Peyer's patch (tissue), 4 donors: ENCODE measurements around the gene RAB6A.

Source experiments
- POLR2A ChIP-seq, 2 donors: fragments of 450-650 bp; IDR thresholded peaks; one replicate each; pipeline ENCODE4 v1.5.1; 2017; ENCODE audit warnings: antibody characterized with exemption in 2 of 2, mild to moderate bottlenecking in 2 of 2, moderate library complexity in 2 of 2
- TF ChIP-seq, protein P1 (sequence below), 6 experiments: fragments of 450-650 bp in 4 of 6; fragments of 200-600 bp in 2 of 6; sonication (generic) in 1 of 6; IDR thresholded peaks; one replicate each; pipeline ENCODE4 v1.5.1; 2017 to 2019; ENCODE audit warnings: antibody characterized with exemption in 6 of 6, mild to moderate bottlenecking in 3 of 6, moderate library complexity in 1 of 6

- TF ChIP-seq, protein P1, sequence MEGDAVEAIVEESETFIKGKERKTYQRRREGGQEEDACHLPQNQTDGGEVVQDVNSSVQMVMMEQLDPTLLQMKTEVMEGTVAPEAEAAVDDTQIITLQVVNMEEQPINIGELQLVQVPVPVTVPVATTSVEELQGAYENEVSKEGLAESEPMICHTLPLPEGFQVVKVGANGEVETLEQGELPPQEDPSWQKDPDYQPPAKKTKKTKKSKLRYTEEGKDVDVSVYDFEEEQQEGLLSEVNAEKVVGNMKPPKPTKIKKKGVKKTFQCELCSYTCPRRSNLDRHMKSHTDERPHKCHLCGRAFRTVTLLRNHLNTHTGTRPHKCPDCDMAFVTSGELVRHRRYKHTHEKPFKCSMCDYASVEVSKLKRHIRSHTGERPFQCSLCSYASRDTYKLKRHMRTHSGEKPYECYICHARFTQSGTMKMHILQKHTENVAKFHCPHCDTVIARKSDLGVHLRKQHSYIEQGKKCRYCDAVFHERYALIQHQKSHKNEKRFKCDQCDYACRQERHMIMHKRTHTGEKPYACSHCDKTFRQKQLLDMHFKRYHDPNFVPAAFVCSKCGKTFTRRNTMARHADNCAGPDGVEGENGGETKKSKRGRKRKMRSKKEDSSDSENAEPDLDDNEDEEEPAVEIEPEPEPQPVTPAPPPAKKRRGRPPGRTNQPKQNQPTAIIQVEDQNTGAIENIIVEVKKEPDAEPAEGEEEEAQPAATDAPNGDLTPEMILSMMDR (IDR thresholded peaks at IDR 0.05) = no peak
- TF ChIP-seq POLR2A (IDR thresholded peaks at IDR 0.05) = no peak
Measured at GRCh38 chr11:73652856-73653559, 107.9 kb downstream of the RAB6A start.
